Measurements from ENCODE around the gene PLAC8. TPM values are rescaled to one million over a fixed set of nuclear protein-coding genes. Genes with fewer than 3 reads are reported as not detected.
"Not testable (repeated sequence)": the region's sequence is repeated elsewhere in the genome, so short reads cannot be mapped to it uniquely, and the experiment has no call there.

PLAC8 gene
- total and polyA plus RNA-seq, 8 donors = 10.5 to 372 (median 47.3) TPM

DNA sequence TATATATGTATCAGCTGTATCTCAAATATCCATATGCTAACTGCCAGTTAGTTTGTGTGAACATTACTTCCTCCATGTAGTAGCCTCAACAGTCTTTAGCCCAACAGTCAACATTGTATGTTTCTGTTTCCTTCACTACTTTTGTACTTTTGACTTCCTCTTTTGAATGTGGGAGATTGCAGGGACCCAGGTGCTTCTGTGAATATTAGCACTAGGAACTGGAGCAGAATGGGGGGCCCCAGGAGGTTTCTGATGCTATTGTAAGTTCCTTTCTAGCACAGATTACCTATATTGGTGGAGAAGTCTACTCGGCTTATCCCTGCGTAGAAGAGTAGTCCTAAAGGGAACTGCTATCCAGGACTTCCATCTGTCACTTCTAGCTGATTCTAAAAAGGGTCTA, 2.3 kb downstream of the PLAC8 start:
- no peaks in the 10 kb centered on the region for H3K9me3 ChIP-seq
- intact Hi-C loops (cut with DNase I; ENCODE audit: low total_unique reads) = no loop called here
- peak in 1 of 2 donors; percentile 70 for DNase-seq
- 32 to 53% (median 47%) methylated on average over 2 of the region's 2 CpGs for WGBS, 5 donors
- peak overlapping the region; percentile 79 to 90 (median 83) for H3K27ac ChIP-seq
- H3K4me1 ChIP-seq = peaks cover 5 to 39% (median 19%) of the 10 kb centered on the region in 4 donors
- no peak for TF ChIP-seq POLR2A (IDR thresholded peaks at IDR 0.05)
- no peak for TF ChIP-seq EP300 (IDR thresholded peaks at IDR 0.05)
- no peak for TF ChIP-seq CTCF (IDR thresholded peaks at IDR 0.05)
- TF ChIP-seq POLR2AphosphoS5 (IDR thresholded peaks at IDR 0.05) = peak in 1 of 3 donors; percentile 12
- no peaks in the 10 kb centered on the region for H3K36me3 ChIP-seq
- peak overlapping the region in 3 of 4 donors; percentile 35 to 41 (median 38) for H3K4me3 ChIP-seq
- H3K27me3 ChIP-seq = peaks cover 0 to 4% (median 0%) of the 10 kb centered on the region in 3 donors

DNA sequence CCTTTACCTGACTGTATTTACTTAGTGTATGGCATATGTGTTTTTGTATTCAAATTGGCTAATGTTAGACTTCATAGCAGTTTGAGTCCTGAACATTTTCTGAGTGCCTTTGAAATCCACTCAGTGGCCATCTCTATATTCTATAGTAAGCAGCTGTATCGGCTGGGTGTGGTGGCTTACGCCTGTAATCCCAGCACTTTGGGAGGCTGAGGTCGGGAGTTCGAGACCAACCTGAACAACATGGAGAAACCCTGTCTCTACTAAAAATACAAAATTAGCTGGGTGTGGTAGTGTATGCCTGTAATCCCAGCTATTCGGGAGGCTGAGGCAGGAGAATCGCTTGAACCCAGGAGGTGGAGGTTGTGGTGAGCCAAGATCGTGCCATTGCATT, 2.8 kb downstream of the PLAC8 start:
- H3K9me3 ChIP-seq; DNase-seq; H3K36me3 ChIP-seq; H3K27me3 ChIP-seq; intact Hi-C loops (cut with DNase I; ENCODE audit: low total_unique reads): not testable (repeated sequence)
- peak overlapping the region in 1 of 4 donors; percentile 35 for H3K4me3 ChIP-seq
- 76 to 93% (median 86%) methylated on average over 7 of the region's 7 CpGs for WGBS, 5 donors
- peak overlapping the region; percentile 72 to 90 (median 83) for H3K27ac ChIP-seq
- peaks cover 5 to 39% (median 19%) of the 10 kb centered on the region in 4 donors for H3K4me1 ChIP-seq

DNA sequence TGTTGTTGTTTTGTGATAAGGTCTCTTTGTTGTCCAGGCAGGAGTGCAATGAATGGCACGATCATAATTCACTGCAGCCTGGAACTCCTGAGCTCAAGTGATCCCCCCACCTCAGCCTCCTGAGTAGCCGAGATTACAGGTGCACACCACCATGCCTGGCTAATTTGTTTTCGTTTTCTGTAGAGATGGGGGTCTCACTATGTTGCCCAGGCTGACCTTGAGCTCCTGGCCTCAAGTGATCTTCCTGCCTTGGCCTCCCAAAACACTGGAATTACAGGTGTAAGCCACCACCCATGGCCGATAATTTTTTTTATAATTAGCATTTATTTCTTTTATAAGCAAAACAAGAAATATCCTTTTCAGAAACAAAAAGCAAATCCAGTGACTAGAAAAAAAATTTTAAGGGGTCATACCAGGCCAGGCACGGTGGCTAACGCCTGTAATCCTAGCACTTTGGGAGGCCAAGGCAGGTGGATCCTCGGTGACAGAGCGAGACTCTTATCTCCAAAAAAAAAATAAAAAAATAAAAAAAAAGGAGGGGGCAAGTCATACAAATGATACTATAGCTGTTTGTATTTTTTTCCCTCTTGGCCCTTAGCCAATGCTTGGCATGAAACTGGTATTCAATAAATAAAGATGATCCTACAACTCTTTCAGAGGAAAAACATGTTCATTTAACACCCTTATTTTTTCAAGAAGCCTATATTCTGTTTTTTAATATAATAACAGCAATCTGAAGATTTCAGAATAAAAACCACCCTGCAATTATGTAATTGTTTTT, 3.4 kb downstream of the PLAC8 start:
- Histone ChIP-seq H3K4me3 (peak overlapping the region in 2 of 4 donors; percentile 51 to 72), H3K36me3 (no peaks in the 10 kb centered on the region), H3K27ac (peak overlapping the region; percentile 79 to 90 (median 85)), H3K27me3 (peaks cover 0 to 4% (median 0%) of the 10 kb centered on the region in 3 donors), H3K9me3 (no peaks in the 10 kb centered on the region), H3K4me1 (peaks cover 5 to 39% (median 19%) of the 10 kb centered on the region in 4 donors)
- WGBS, 5 donors = 67 to 79% (median 75%) methylated on average over 8 of the region's 8 CpGs
- no peak for DNase-seq
- no peak for TF ChIP-seq POLR2A (IDR thresholded peaks at IDR 0.05)
- no peak for TF ChIP-seq POLR2AphosphoS5 (IDR thresholded peaks at IDR 0.05)
- no peak for TF ChIP-seq CTCF (IDR thresholded peaks at IDR 0.05)
- intact Hi-C loops (cut with DNase I; ENCODE audit: low total_unique reads) = no loop called here

DNA sequence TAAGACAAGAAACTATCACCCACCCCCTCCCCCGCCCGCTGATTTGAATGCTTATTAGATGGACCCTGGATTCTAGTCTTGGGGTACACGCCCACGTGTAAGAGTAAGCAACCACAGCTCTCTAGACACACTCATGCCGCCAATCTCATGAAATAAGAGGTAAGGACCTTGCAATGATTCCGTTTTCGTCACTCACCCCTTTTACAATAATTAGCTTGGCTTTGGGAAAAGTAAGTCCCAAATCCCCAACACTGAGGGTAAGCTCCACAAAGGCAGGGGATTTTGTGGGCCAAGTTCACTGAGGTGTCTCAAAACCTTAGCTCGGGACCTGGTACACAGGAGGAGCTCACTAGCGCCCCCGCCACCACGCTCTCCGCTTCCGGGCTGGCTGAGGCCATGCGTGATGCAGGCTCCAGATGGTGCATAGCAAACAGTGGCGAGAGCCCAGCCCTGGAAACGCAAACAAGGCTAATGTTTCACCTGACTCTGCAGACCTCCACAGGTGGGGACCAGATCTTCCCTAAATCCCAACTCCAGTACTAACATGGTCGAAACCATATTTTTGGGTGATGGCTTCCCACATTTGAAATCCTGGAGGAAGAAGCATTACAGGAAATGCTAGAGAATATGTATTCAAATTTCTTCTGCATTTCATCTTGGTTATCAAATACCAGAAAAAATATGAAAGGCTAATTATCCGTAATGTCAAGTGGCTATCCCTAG, 4.1 kb downstream of the PLAC8 start:
- H3K4me3 ChIP-seq = peak overlapping the region; percentile 51 to 72 (median 62)
- intact Hi-C loops (cut with DNase I; ENCODE audit: low total_unique reads) = no loop called here
- whole genome bisulfite sequencing, 5 donors = 2 to 3% (median 2%) methylated on average over 18 of the region's 18 CpGs
- peaks cover 5 to 33% (median 19%) of the 10 kb centered on the region in 4 donors for H3K4me1 ChIP-seq
- no peak for TF ChIP-seq EP300 (IDR thresholded peaks at IDR 0.05)
- TF ChIP-seq POLR2A (IDR thresholded peaks at IDR 0.05) = peak in 1 of 4 donors; percentile 18
- TF ChIP-seq POLR2AphosphoS5 (IDR thresholded peaks at IDR 0.05) = peak in 2 of 3 donors; percentile 81 to 88
- TF ChIP-seq CTCF (IDR thresholded peaks at IDR 0.05) = peak in 5 of 7 experiments; percentile 26 to 60 (median 41)
- H3K27ac ChIP-seq = peak overlapping the region; percentile 79 to 90 (median 85)
- DNase-seq = peak; percentile 94 to 97
- peaks cover 0 to 4% (median 0%) of the 10 kb centered on the region in 3 donors for H3K27me3 ChIP-seq
- H3K9me3 ChIP-seq = no peaks in the 10 kb centered on the region
- H3K36me3 ChIP-seq = peaks cover 0 to 2% (median 0%) of the 10 kb centered on the region in 4 donors

Measured in stomach (tissue), 9 donors.